H1 (cell line): ENCODE results near the gene ADCY5. TPM values are rescaled to one million over a fixed set of nuclear protein-coding genes. Genes with fewer than 3 reads are reported as not detected.

Source experiments
- ASH2L ChIP-seq: fragments of 200-600, 300-600 bp; sonication (generic); IDR thresholded peaks from one replicate; pipeline ENCODE4 v1.7.1; 2017; ENCODE audit warnings: low read length
- ATF3 ChIP-seq: IDR thresholded peaks from 2 replicates; pipeline ENCODE4 v1.6.1; 2011; ENCODE audit warnings: low read depth, mild to moderate bottlenecking, low read length; ENCODE audit not compliant: insufficient read depth
- CHD7 ChIP-seq: fragments of 300-600 bp; sonication (generic); IDR thresholded peaks from 2 replicates; pipeline ENCODE4 v1.7.1; 2012; ENCODE audit warnings: low read length, moderate library complexity, mild to moderate bottlenecking, inconsistent platforms; ENCODE audit not compliant: insufficient replicate concordance
- RBBP5 ChIP-seq: IDR thresholded peaks from 2 replicates; pipeline ENCODE4 v1.7.1; 2012; ENCODE audit warnings: low read depth, mild to moderate bottlenecking, inconsistent platforms, low read length, moderate library complexity, borderline replicate concordance
- SAP30 ChIP-seq: fragments of 300-600 bp; sonication (generic); IDR thresholded peaks from 2 replicates; pipeline ENCODE4 v1.7.1; 2012; ENCODE audit warnings: low read length, moderate library complexity, mild to moderate bottlenecking, inconsistent platforms; ENCODE audit not compliant: insufficient read depth, insufficient replicate concordance
- SP4 ChIP-seq: IDR thresholded peaks from 2 replicates; pipeline ENCODE4 v1.6.1; 2012; ENCODE audit warnings: low read length, inconsistent platforms
- SRF ChIP-seq: IDR thresholded peaks from 2 replicates; pipeline ENCODE4 v1.6.1; 2011; ENCODE audit warnings: mild to moderate bottlenecking, low read depth, low read length, moderate library complexity
- polyA plus RNA-seq, 7 experiments: library from polyadenylated mRNA; depleted of rRNA in 3 of 7; stranded (reverse) in 5 of 7; unstranded in 2 of 7; fragments of >200 nt in 5 of 7; fragments of 200-250 nt in 2 of 7; gene quantifications; 1 replicate in 5 of 7; 2 replicates in 1 of 7; 4 replicates in 1 of 7; pipeline versions ENCODE4 v1.2.1 to v1.2.3, GENCODE V29; 2011 to 2013; ENCODE audit warnings: missing spikeins in 2 of 7, mixed read lengths in 2 of 7
- total RNA-seq: library from RNA; stranded (reverse); fragmentation: NEBNext Ultra II Directional; extraction: Animal tissue kit (Norgen Biotek cat#: 25700); gene quantifications from 2 replicates; pipeline ENCODE4 v1.2.1, GENCODE V29; 2021

ADCY5 gene
- total and polyA plus RNA-seq, 2 of the 8 experiments (the other 6 are each of a cell fraction or from before 2014, with no cell fraction given): 18.9 to 40.8 TPM

GRCh38 chr3:123321806-123322205 lies 127.1 kb downstream of the ADCY5 start (continued):
- TF ChIP-seq ATF3: no peak
- no peak for TF ChIP-seq CHD7
- no peak for TF ChIP-seq SP4
- no peak for TF ChIP-seq SRF
- TF ChIP-seq SAP30: no peak
- TF ChIP-seq ASH2L: no peak
- no peak for TF ChIP-seq RBBP5
